GM12892 (cell line): Measurements from ENCODE around the gene ABHD14A.

Experiments
- POLR2A ChIP-seq: IDR thresholded peaks from 2 replicates; pipeline ENCODE4 v1.6.1; 2011; ENCODE audit warnings: low read depth, low read length, control low read depth
- POLR2AphosphoS5 ChIP-seq: IDR thresholded peaks from 2 replicates; pipeline ENCODE4 v1.6.1; 2011; ENCODE audit warnings: low read depth, low read length, control low read depth
- TAF1 ChIP-seq: IDR thresholded peaks from 2 replicates; pipeline ENCODE4 v1.6.1; 2011; ENCODE audit warnings: low read depth, mild to moderate bottlenecking, control low read depth, low read length, borderline replicate concordance

DNA sequence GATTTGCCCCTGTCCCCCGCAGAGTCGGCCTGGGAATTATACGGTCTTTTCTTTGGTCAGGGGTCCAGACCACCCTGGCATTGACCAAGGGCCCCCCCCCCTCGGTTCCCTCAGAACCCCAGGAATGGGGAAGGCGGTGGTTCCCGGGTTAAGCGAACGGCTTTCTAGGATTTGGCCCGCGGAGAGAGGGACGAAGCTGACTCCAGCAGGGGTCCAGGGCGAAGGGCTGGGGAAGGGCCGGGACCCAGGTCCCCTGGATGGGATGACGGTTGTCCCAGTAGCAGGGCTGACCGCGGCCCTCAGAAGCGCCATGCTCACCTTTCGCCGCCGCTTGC, 33.4 kb upstream of the ABHD14A start:
- TF ChIP-seq POLR2AphosphoS5 = no peak
- TF ChIP-seq POLR2A = no peak
- TF ChIP-seq TAF1 = no peak
